Activated CD4-positive, alpha-beta T cell treated with anti-CD3 and anti-CD28 coated beads for 48 hours (primary cell): ENCODE data around the gene HBS1L.
"Not testable (repeated sequence)": the region's sequence is repeated elsewhere in the genome, so short reads cannot be mapped to it uniquely, and the experiment has no call there.

Experiments used
- DNase-seq: peaks from one replicate; pipeline ENCODE4 v3.0.0-alpha.2; 2020

Gene HBS1L

GRCh38 chr6:135073756-135074393, 19.3 kb upstream of the HBS1L start:
- DNase-seq: no peak

- DNase-seq: no peak
Observed at GRCh38 chr6:135073217-135073616, 18.6 kb upstream of the HBS1L start.

- no peak for DNase-seq
Observed at GRCh38 chr6:135072753-135073152, 18.1 kb upstream of the HBS1L start.

GRCh38 chr6:135071541-135071940, 16.9 kb upstream of the HBS1L start:
- DNase-seq: no peak

DNA sequence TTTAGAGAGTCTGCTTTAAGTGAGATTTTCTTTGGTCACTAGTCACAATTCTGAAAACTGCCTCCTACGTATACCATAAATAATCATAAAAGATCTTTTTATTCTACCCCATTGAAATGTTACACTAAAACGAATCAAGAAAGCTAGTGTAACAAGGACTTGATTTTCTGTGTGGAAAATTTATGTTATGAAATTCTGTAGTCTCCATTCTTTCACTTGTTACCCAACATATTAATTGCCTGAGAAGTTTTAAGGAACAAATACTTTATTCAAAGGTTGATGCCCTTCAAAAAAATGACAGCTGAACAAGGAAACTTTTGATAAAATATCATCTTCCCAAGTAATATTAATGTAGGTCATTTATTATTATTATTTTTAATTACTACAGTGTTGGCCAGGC, 13.3 kb upstream of the HBS1L start:
- DNase-seq: no peak

DNA sequence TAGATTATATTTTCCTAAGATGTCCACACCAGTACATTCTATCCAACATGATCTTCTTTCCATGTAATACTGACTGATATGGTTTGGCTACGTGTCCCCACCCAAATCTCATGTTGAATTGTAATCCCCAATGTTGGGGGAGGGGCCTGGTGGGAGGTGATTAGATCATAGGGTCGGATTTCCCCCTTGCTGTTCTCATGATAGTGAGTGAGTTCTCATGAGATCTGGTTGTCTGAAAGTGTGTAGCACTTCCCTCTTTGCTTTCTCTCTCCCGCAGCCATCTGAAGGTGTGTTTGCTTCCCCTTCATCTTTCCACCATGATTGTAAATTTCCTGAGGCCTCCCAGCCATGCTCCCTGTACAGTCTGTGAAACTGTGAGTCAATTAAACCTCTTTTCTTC, 12.2 kb upstream of the HBS1L start:
- peak; percentile 29 for DNase-seq

DNA sequence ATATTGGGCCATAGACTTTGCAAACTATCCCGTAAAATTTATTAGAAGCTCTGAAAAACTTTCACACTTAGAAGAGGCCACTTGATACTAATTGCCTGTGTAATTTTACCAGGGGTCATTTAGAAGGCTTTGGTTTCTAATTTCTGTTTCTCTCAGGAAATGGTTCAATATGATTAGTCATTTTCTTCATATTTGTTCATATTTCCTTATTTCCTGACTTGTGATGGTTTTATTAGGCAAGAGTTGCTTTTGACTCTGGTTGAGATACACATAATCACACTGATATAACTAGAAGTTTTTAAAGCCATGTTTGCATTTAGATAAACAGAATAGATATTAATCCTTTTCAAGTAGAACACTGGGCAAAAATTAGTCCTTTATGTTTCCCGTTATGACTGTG, 11.8 kb upstream of the HBS1L start:
- no peak for DNase-seq

GRCh38 chr6:135064586-135064985, 10.0 kb upstream of the HBS1L start:
- DNase-seq: no peak

DNA sequence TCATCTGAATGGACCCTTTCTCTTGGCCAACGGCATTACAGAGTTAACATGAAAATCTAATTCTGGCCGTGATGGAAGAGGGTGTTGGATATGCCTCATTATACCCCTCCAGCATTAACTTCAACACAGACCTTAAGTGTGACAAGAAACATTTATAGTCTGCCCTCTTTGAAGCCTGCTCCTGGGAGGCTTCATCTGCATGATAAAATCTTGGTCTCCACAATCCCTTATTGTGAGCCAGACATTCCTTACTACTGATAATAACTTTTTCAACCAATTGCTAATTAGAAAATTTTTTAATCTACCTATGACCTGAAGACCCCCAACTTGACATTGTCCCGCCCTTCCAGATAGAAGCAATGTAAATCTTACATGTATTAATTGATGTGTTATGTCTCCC, 9.3 kb upstream of the HBS1L start:
- DNase-seq: no peak

DNA sequence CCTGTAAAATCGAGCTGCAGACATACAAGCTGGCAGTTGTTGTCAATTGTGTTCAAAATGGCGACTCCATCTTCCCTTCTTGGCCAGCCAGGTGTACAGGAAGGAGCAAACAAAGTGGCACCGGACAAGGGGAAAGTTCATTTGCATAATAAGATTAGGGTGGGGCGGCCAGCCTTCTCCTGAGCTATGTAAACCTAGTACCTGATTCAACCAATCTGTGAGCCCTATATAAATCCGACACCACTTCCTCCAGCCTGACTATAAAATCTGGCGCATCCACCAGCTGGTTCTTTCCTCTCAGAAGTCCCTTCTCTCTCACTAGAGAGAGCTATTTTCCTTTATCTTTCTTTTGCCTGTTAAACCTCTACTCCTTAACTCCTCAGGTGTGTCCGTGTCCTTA, 8.1 kb upstream of the HBS1L start:
- no peak for DNase-seq

GRCh38 chr6:135060076-135060475, 5.5 kb upstream of the HBS1L start:
- DNase-seq: no peak

GRCh38 chr6:135058299-135058698, 3.7 kb upstream of the HBS1L start:
- DNase-seq: not testable (repeated sequence)

DNA sequence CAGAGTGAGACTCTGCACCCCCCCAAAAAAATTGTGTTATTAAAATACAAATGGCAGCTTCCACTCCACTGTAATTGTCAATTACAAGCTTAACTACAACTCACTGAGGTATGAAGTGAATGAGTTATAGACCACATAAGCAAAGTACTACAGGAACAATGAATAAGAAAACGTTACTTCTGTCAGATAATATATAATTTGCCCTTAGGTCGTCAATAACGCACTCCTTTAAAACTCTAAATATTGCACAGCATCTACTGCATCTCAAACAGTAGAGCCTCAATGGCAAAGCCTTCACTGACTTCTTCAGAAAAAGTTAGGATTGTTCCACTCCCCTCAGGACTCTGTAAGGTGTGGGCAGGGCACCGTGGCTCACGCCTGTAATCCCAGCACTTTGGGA, 2.0 kb upstream of the HBS1L start:
- no peak for DNase-seq

- no peak for DNase-seq
Observed at GRCh38 chr6:135054226-135054568, 425 bp downstream of the HBS1L start.

GRCh38 chr6:135053406-135053805, 1.2 kb downstream of the HBS1L start:
- no peak for DNase-seq

GRCh38 chr6:135052939-135053338, 1.7 kb downstream of the HBS1L start:
- no peak for DNase-seq

DNA sequence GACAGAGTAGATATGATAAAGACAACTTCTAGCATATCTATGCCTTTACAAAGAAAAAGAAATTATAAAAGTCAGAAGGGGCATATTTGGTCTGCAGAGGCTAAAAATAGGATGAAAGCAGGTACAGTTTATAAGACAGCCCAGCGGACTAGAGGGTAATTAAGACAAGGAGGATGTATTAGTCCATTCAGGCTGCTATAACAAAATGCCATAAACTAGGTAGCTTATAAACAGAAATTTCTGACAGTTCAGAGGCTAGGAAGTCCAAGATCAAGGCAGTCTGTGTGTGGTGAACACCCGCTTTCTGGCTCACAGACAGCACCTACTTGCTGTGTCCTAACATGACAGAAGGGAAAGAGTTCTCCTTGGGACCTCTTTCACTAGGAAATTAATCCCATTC, 5.7 kb downstream of the HBS1L start:
- DNase-seq: no peak

GRCh38 chr6:135047336-135047735, 7.3 kb downstream of the HBS1L start:
- no peak for DNase-seq

DNA sequence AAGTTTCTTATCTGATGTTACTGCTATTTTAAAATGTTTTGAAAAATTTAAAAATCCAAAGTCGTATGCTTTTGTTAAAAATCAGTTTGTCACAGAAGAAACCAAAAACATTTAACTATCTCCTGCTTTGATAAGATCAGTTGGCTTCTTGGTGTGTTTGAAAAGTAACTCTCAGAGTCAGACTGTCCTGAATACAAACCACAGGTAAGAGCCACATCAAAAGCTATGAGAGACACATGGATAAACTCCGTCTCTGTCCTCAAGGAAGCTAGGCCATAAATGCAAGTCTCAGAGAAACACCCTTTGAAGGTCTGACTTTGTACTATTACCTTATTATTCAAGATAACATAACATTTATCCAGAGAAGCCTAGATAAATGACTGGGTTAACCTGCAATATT, 7.7 kb downstream of the HBS1L start:
- DNase-seq: no peak

- no peak for DNase-seq
Observed at GRCh38 chr6:135044639-135045038, 10.0 kb downstream of the HBS1L start.

GRCh38 chr6:135043846-135044245, 10.8 kb downstream of the HBS1L start:
- DNase-seq: no peak

DNA sequence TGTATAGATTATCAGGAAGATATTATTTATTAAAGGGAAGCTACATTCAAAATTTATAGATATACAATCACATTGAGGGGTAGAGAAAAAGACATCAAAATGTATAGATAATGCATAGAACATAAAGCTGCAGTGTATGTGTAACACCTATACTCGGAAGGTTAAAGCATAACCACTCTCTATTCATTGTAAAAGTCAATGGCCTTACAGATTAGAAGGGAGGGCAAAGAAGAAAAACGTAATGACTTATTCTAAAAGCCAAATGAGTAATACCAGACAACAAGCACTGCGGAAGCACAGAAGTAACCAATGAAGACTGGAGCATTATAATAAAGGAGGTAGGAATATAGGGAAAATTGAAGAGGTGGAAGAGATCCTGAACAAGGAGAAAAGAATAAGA, 11.3 kb downstream of the HBS1L start:
- no peak for DNase-seq

DNA sequence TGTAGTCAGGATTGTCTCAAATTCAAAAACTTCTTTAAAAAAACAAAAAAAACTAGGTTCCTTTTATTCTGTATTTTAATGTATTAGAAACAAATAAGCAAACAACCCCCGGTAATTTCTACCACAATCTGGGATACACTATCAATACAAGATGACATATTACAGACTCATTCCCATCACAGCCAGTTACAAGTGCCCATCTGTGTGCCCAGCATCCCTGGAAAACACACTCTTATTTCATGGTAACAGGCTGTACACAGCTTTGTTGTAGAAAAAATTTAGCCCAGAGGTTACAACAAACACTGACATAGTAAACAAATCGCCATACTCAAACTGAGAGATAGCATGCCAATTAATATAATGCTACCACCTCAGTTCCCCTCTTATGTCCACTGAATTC, 16.3 kb downstream of the HBS1L start:
- DNase-seq: no peak

GRCh38 chr6:135037541-135037940, 17.1 kb downstream of the HBS1L start:
- no peak for DNase-seq

DNA sequence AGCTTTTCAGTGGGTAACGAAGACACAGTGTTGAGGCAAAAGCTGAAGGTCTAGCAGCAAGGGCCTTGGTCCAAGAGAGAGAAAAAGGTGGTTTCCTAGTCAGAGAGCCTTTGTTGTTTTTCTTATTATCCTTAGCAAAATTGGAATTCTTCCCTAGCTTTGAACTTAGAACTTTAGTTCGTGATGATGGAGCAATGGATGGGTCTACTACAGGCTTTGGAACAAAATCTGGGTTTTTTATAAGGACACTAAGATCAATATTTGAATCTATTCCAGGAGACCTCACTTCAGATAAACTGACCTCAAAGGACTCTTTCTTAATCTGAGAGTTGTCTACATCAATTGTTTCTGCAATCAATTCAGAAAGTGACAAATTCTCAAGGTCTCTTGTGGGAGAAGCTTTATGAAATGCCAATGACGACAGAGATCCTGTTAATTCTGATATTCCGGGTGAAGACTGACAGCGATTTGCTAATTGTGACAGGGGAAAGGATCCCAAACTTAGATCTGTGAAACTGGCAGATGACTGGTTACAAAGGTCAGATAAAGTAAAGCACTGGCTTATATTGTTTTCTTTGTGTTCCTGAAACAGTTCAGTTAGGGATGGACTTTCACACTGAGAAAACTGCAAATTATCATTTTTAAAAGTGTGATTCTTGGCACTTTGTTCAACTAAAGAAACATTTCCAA, 17.7 kb downstream of the HBS1L start:
- no peak for DNase-seq
